Measurements from ENCODE around the gene THEMIS. TPM values are rescaled to one million over a fixed set of nuclear protein-coding genes. Genes with fewer than 3 reads are reported as not detected.

Gene THEMIS
- total and polyA plus RNA-seq, 10 of the 15 experiments (the other 5 are each of a cell fraction or from before 2014, with no cell fraction given): 0.06 to 1.5 (median 0.08) TPM; not detected in 6

DNA sequence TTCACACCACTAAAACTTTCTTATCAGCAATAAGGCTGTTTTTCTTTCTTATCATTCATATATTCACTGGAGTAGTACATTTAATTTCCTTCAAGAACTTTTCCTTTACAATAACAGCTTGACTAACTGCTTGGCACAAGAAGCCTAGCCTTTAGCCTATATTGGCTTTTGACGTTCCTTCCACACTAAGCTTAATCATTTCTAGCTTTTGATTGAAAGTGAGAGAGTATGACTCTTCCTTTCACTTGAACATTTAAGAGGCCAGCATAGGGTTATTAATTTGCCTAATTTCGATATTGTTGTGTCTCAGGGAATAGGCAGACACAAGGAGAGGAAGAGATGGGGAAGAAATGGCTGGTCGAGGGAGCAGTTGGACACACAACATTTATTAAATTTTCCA lies 23.6 kb downstream of the THEMIS start:
- H3K4me3 ChIP-seq: no peak overlapping the region
- FAIRE-seq: peak; percentile 23
- DNase-seq (ENCODE audit: low read depth, low spot score): no peak
- RAD21 ChIA-PET (ENCODE audit: unreplicated experiment): no interaction called here
- no peak overlapping the region for H3K9ac ChIP-seq (ENCODE audit: control insufficient read depth, insufficient read depth, low read length)
- SMC1A ChIA-PET (ENCODE audit: uncharacterized antibody, unreplicated experiment): interaction anchor here (1.2 kb wide), 1 partner anchor 22 kb away, joined by 5 read pairs; no protein-coding TSS in a partner anchor
- in situ Hi-C loops (cut with MboI): no loop called here
- no peak overlapping the region for H2AFZ ChIP-seq (ENCODE audit: control insufficient read depth, low read depth, low read length)
- no TSS peak for BruUV-seq (replicated peaks)
- no peaks in the 10 kb centered on the region for H3K9me3 ChIP-seq (replicated peaks; ENCODE audit: control insufficient read depth, insufficient read depth, low read length)
- POLR2A ChIA-PET: no interaction called here
- no peaks in the 10 kb centered on the region for H4K20me1 ChIP-seq (ENCODE audit: control insufficient read depth, insufficient read depth)
- CTCF ChIA-PET: no interaction called here
- 0% methylated on average over 3 of the region's 3 CpGs for WGBS (ENCODE audit: insufficient coverage, insufficient replicate concordance, low lambda C conversion rate, missing lambda C conversion rate)
- no peak overlapping the region for H3K27ac ChIP-seq (ENCODE audit: control insufficient read depth, insufficient read depth)
- no peaks in the 10 kb centered on the region; a peak in 1 of 4 replicates for H3K27me3 ChIP-seq (replicated peaks in 1 of 2; ENCODE audit: control insufficient read depth in 2 of 2, insufficient read depth in 2 of 2, low read length in 1 of 2)
- no peak overlapping the region for H3K4me2 ChIP-seq (ENCODE audit: control insufficient read depth, insufficient read depth)
- H3K4me1 ChIP-seq (ENCODE audit: control insufficient read depth, insufficient read depth, low read length): no peaks in the 10 kb centered on the region
- ATAC-seq: peak; percentile 86
- TF ChIP-seq TBL1XR1 (IDR thresholded peaks at IDR 0.05; ENCODE audit: low read depth, low read length): no peak
- TF ChIP-seq, protein P1, sequence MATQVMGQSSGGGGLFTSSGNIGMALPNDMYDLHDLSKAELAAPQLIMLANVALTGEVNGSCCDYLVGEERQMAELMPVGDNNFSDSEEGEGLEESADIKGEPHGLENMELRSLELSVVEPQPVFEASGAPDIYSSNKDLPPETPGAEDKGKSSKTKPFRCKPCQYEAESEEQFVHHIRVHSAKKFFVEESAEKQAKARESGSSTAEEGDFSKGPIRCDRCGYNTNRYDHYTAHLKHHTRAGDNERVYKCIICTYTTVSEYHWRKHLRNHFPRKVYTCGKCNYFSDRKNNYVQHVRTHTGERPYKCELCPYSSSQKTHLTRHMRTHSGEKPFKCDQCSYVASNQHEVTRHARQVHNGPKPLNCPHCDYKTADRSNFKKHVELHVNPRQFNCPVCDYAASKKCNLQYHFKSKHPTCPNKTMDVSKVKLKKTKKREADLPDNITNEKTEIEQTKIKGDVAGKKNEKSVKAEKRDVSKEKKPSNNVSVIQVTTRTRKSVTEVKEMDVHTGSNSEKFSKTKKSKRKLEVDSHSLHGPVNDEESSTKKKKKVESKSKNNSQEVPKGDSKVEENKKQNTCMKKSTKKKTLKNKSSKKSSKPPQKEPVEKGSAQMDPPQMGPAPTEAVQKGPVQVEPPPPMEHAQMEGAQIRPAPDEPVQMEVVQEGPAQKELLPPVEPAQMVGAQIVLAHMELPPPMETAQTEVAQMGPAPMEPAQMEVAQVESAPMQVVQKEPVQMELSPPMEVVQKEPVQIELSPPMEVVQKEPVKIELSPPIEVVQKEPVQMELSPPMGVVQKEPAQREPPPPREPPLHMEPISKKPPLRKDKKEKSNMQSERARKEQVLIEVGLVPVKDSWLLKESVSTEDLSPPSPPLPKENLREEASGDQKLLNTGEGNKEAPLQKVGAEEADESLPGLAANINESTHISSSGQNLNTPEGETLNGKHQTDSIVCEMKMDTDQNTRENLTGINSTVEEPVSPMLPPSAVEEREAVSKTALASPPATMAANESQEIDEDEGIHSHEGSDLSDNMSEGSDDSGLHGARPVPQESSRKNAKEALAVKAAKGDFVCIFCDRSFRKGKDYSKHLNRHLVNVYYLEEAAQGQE (IDR thresholded peaks at IDR 0.05; ENCODE audit: low read depth, low read length): no peak
- intact Hi-C loops (cut with micrococcal nuclease; ENCODE audit: unreplicated experiment): no loop called here
- H3K79me2 ChIP-seq (ENCODE audit: control insufficient read depth, insufficient read depth, low read length): no peaks in the 10 kb centered on the region
- no peaks in the 10 kb centered on the region for H3K36me3 ChIP-seq (ENCODE audit: control insufficient read depth in 2 of 2, insufficient read depth in 2 of 2, low read length in 1 of 2)

- DNase-seq (ENCODE audit: low read depth, low spot score): no peak
- H4K20me1 ChIP-seq (ENCODE audit: control insufficient read depth, insufficient read depth): no peaks in the 10 kb centered on the region
- no peaks in the 10 kb centered on the region for H3K27me3 ChIP-seq (replicated peaks in 1 of 2; ENCODE audit: control insufficient read depth in 2 of 2, insufficient read depth in 2 of 2, low read length in 1 of 2)
- POLR2A ChIA-PET: no interaction called here
- H2AFZ ChIP-seq (ENCODE audit: control insufficient read depth, low read depth, low read length): no peak overlapping the region
- H3K9me3 ChIP-seq (replicated peaks; ENCODE audit: control insufficient read depth, insufficient read depth, low read length): no peaks in the 10 kb centered on the region
- no peak overlapping the region for H3K4me3 ChIP-seq
- RAD21 ChIA-PET (ENCODE audit: unreplicated experiment): no interaction called here
- H3K4me1 ChIP-seq (ENCODE audit: control insufficient read depth, insufficient read depth, low read length): no peaks in the 10 kb centered on the region
- H3K36me3 ChIP-seq (ENCODE audit: control insufficient read depth in 2 of 2, insufficient read depth in 2 of 2, low read length in 1 of 2): no peaks in the 10 kb centered on the region
- H3K9ac ChIP-seq (ENCODE audit: control insufficient read depth, insufficient read depth, low read length): no peak overlapping the region
- SMC1A ChIA-PET (ENCODE audit: uncharacterized antibody, unreplicated experiment): interaction anchor here (0.7 to 0.8 kb wide), 2 partner anchors 9 to 28 kb away, joined by 3 read pairs; no protein-coding TSS in a partner anchor
- BruUV-seq (replicated peaks): no TSS peak
- no peaks in the 10 kb centered on the region for H3K79me2 ChIP-seq (ENCODE audit: control insufficient read depth, insufficient read depth, low read length)
- WGBS (ENCODE audit: insufficient coverage, insufficient replicate concordance, low lambda C conversion rate, missing lambda C conversion rate): 22% methylated on average over 4 of the region's 4 CpGs
- in situ Hi-C loops (cut with MboI) (loop anchor here (10.0 kb wide), 1 partner anchor 465 kb away; no protein-coding TSS in a partner anchor), intact Hi-C loops (cut with micrococcal nuclease; ENCODE audit: unreplicated experiment) (no loop called here)
- no peak for FAIRE-seq
- H3K4me2 ChIP-seq (ENCODE audit: control insufficient read depth, insufficient read depth): no peak overlapping the region
- no peak for ATAC-seq
- CTCF ChIA-PET: interaction anchor here (1.9 kb wide), 1 partner anchor 15 kb away, joined by 10 read pairs; no protein-coding TSS in a partner anchor
- no peak overlapping the region for H3K27ac ChIP-seq (ENCODE audit: control insufficient read depth, insufficient read depth)
- TF ChIP-seq RCOR1 (conservative IDR thresholded peaks at IDR 0.05; ENCODE audit: low read depth, low read length) (no peak), ATF2 (IDR thresholded peaks at IDR 0.05; ENCODE audit: low read length) (no peak), NR2C2 (IDR thresholded peaks at IDR 0.05; ENCODE audit: borderline replicate concordance, control insufficient read depth, insufficient read length, low read depth) (no peak), MAX (IDR thresholded peaks at IDR 0.05; ENCODE audit: low read depth, low read length) (no peak), ZNF24 (IDR thresholded peaks at IDR 0.05) (no peak), RELA (IDR thresholded peaks at IDR 0.05; ENCODE audit: borderline replicate concordance, partially characterized antibody) (no peak), MEF2A (IDR thresholded peaks at IDR 0.05; ENCODE audit: insufficient read depth, low read depth, low read length) (no peak), MXI1 (IDR thresholded peaks at IDR 0.05; ENCODE audit: low read depth, low read length) (no peak), ZNF217 (IDR thresholded peaks at IDR 0.05) (no peak)
Measured at GRCh38 chr6:127869772-127870404, 31.0 kb downstream of the THEMIS start.

All from GM12878 (cell line).